GM23338 (cell line): Measurements from ENCODE around the gene CNMD.

Experiments
- CREB1 ChIP-seq: fragments of 250-450 bp; sonication (Bioruptor Pico); IDR thresholded peaks from 2 replicates; pipeline ENCODE4 v1.5.0; 2020; ENCODE audit warnings: low read depth, mild to moderate bottlenecking, moderate library complexity
- EZH2 ChIP-seq: fragments of 200-600 bp; sonication (generic); IDR thresholded peaks from one replicate; pipeline ENCODE4 v1.8.0; 2017; ENCODE audit warnings: antibody characterized with exemption, mild to moderate bottlenecking, low read depth; ENCODE audit not compliant: unreplicated experiment
- POLR2AphosphoS5 ChIP-seq: IDR thresholded peaks from 2 replicates; pipeline ENCODE4 v1.6.1; 2016; ENCODE audit warnings: antibody characterized with exemption, low read depth
- TF ChIP-seq, protein P1 (sequence below), 2 experiments: fragments of 200-600 bp in 1 of 2; sonication (generic) in 1 of 2; conservative IDR thresholded peaks; 2 replicates each; pipeline versions ENCODE4 v1.5.1 to v1.6.1; 2016 to 2017; ENCODE audit warnings: antibody characterized with exemption in 2 of 2, low read depth in 2 of 2, mild to moderate bottlenecking in 2 of 2, moderate library complexity in 1 of 2
- TF ChIP-seq, protein P2 (sequence below): IDR thresholded peaks from one replicate; pipeline ENCODE4 v1.6.1; 2018; ENCODE audit warnings: antibody characterized with exemption; ENCODE audit not compliant: unreplicated experiment

DNA sequence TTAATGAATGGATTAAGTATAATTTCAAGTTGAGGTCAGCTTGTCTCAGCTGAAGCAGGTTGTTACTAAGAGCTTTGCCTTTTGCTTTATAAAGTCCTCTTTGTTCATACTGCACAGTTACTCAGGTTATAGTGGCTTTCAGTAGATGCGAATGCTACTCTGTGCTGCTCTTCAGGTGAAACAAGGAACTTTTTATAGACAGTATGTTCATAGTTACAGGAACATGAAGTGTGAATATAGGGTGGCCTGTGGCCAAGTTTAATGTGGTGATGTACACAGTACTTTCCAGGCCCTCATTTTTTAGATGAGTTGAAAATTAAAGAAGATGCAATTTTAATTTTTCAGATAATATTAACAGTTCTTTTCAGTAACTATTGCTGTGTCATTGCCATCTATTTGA is 66.2 kb downstream of the CNMD start:
- TF ChIP-seq EZH2 (no peak), CREB1 (CRISPR knock-in tag) (no peak), POLR2AphosphoS5 (no peak)
- TF ChIP-seq, protein P1, sequence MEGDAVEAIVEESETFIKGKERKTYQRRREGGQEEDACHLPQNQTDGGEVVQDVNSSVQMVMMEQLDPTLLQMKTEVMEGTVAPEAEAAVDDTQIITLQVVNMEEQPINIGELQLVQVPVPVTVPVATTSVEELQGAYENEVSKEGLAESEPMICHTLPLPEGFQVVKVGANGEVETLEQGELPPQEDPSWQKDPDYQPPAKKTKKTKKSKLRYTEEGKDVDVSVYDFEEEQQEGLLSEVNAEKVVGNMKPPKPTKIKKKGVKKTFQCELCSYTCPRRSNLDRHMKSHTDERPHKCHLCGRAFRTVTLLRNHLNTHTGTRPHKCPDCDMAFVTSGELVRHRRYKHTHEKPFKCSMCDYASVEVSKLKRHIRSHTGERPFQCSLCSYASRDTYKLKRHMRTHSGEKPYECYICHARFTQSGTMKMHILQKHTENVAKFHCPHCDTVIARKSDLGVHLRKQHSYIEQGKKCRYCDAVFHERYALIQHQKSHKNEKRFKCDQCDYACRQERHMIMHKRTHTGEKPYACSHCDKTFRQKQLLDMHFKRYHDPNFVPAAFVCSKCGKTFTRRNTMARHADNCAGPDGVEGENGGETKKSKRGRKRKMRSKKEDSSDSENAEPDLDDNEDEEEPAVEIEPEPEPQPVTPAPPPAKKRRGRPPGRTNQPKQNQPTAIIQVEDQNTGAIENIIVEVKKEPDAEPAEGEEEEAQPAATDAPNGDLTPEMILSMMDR (conservative IDR thresholded peaks at IDR 0.05; ENCODE audit: low read depth in 2 of 2) = no peak
- TF ChIP-seq, protein P2, sequence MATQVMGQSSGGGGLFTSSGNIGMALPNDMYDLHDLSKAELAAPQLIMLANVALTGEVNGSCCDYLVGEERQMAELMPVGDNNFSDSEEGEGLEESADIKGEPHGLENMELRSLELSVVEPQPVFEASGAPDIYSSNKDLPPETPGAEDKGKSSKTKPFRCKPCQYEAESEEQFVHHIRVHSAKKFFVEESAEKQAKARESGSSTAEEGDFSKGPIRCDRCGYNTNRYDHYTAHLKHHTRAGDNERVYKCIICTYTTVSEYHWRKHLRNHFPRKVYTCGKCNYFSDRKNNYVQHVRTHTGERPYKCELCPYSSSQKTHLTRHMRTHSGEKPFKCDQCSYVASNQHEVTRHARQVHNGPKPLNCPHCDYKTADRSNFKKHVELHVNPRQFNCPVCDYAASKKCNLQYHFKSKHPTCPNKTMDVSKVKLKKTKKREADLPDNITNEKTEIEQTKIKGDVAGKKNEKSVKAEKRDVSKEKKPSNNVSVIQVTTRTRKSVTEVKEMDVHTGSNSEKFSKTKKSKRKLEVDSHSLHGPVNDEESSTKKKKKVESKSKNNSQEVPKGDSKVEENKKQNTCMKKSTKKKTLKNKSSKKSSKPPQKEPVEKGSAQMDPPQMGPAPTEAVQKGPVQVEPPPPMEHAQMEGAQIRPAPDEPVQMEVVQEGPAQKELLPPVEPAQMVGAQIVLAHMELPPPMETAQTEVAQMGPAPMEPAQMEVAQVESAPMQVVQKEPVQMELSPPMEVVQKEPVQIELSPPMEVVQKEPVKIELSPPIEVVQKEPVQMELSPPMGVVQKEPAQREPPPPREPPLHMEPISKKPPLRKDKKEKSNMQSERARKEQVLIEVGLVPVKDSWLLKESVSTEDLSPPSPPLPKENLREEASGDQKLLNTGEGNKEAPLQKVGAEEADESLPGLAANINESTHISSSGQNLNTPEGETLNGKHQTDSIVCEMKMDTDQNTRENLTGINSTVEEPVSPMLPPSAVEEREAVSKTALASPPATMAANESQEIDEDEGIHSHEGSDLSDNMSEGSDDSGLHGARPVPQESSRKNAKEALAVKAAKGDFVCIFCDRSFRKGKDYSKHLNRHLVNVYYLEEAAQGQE = no peak
